Smooth muscle cell (in vitro differentiated cells): ENCODE data around the gene LMO7. TPM values are rescaled to one million over a fixed set of nuclear protein-coding genes. Genes with fewer than 3 reads are reported as not detected.
A peak's percentile ranks its signal among the peaks of the same experiment; 100 is the strongest.

Experiments
- DNase-seq: peaks from one replicate; lab custom pipeline; 2025; ENCODE audit not compliant: unreplicated experiment; lab: John Stamatoyannopoulos, UW
- H2AFZ ChIP-seq: fragments of 200-600 bp; sonication (generic); 2 replicates; pipeline ENCODE4 v1.6.0; 2016; ENCODE audit warnings: antibody characterized with exemption, low read depth, mild to moderate bottlenecking
- H3F3A ChIP-seq: fragments of 200-600 bp; sonication (generic); 2 replicates; pipeline ENCODE4 v1.6.0; 2017; ENCODE audit warnings: antibody characterized with exemption, low read depth
- H3K27ac ChIP-seq: fragments of 200-600 bp; sonication (generic); 2 replicates; pipeline ENCODE4 v1.5.1; 2016; ENCODE audit warnings: low read depth, mild to moderate bottlenecking
- H3K27me3 ChIP-seq: fragments of 200-600 bp; sonication (generic); 2 replicates; pipeline ENCODE4 v1.6.1; 2016; ENCODE audit warnings: low read depth, mild to moderate bottlenecking
- H3K36me3 ChIP-seq: fragments of 200-600 bp; sonication (generic); 2 replicates; pipeline ENCODE4 v1.5.1; 2016; ENCODE audit warnings: low read depth
- H3K4me1 ChIP-seq: fragments of 200-600 bp; sonication (generic); 2 replicates; pipeline ENCODE4 v1.5.1; 2016; ENCODE audit warnings: low read depth
- H3K4me2 ChIP-seq: fragments of 200-600 bp; sonication (generic); 2 replicates; pipeline ENCODE4 v1.6.0; 2016; ENCODE audit warnings: mild to moderate bottlenecking
- H3K4me3 ChIP-seq: fragments of 200-600 bp; sonication (generic); 2 replicates; pipeline ENCODE4 v1.5.1; 2016; ENCODE audit warnings: mild to moderate bottlenecking
- H3K79me2 ChIP-seq: fragments of 200-600 bp; sonication (generic); 2 replicates; pipeline ENCODE4 v1.6.0; 2016; ENCODE audit warnings: low read depth, mild to moderate bottlenecking
- H3K9ac ChIP-seq: fragments of 200-600 bp; sonication (generic); 2 replicates; pipeline ENCODE4 v1.6.0; 2016; ENCODE audit warnings: low read depth
- H3K9me3 ChIP-seq: fragments of 200-600 bp; sonication (generic); replicated peaks from 2 replicates; pipeline ENCODE4 v1.5.1; 2016; ENCODE audit warnings: low read depth
- H4K20me1 ChIP-seq: fragments of 200-600 bp; sonication (generic); 2 replicates; pipeline ENCODE4 v1.6.0; 2016; ENCODE audit warnings: low read depth
- CTCF ChIP-seq: fragments of 200-600 bp; sonication (generic); IDR thresholded peaks from 2 replicates; pipeline ENCODE4 v1.5.1; 2017; ENCODE audit warnings: borderline replicate concordance, mild to moderate bottlenecking, antibody characterized with exemption; ENCODE audit not compliant: insufficient read depth, poor library complexity, severe bottlenecking
- WGBS: methylation state at CpG from one replicate; pipeline ENCODE4 v1.1.7; 2016; ENCODE audit warnings: low lambda C conversion rate; 5-methylcytosine and 5-hydroxymethylcytosine counted together
- polyA plus RNA-seq: library from polyadenylated mRNA; unstranded; fragments of >200 nt; fragmentation: Nextera tagmentation; extraction: Ambion mirVana; gene quantifications from 2 replicates; pipeline ENCODE4 v1.2.1, GENCODE V29; 2016
- total RNA-seq: library from RNA; depleted of rRNA; stranded (reverse); fragments of >200 nt; gene quantifications from 2 replicates; pipeline ENCODE4 v1.2.3, GENCODE V29; 2014

Gene LMO7
- total and polyA plus RNA-seq, 2 experiments from 2014 or later: 157 to 213 TPM

DNA sequence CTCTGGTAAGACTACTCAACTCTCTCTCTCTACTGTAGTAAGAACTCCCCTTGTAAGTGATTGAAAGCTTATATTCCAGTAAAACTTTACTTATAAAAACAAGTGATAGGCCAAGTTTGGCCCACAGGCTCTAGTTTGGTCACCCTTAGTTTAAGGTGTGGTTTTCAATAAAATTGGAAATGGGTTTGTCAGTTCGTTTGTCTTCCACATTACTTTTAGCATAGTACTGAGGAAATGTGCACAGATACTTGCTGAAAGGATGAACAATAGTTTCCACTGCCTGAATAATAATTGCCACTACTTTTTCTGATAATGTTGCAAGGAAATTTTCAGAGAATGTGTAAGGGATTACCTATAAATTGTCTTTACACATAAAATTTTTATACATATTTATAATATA is 54.5 kb downstream of the LMO7 start:
- Histone ChIP-seq H3K4me3 (no peak overlapping the region), H3K79me2 (peaks cover 88% of the 10 kb centered on the region), H3K4me2 (no peak overlapping the region), H2AFZ (no peak overlapping the region), H3K4me1 (peaks cover 6% of the 10 kb centered on the region), H3F3A (peaks cover 23% of the 10 kb centered on the region), H3K36me3 (peaks cover 9% of the 10 kb centered on the region), H3K9me3 (no peaks in the 10 kb centered on the region), H3K9ac (no peak overlapping the region), H4K20me1 (peaks cover 74% of the 10 kb centered on the region), H3K27ac (no peak overlapping the region), H3K27me3 (no peaks in the 10 kb centered on the region)
- WGBS: 73% methylated on average over 1 of the region's 1 CpG
- no peak for TF ChIP-seq CTCF
- DNase-seq: no peak

- Histone ChIP-seq H3F3A (peaks cover 19% of the 10 kb centered on the region), H3K9me3 (no peaks in the 10 kb centered on the region), H3K4me2 (no peak overlapping the region), H2AFZ (no peak overlapping the region), H3K9ac (no peak overlapping the region), H3K27ac (no peak overlapping the region), H3K36me3 (peaks cover 9% of the 10 kb centered on the region), H3K27me3 (no peaks in the 10 kb centered on the region), H3K4me3 (no peak overlapping the region), H3K79me2 (peaks cover 88% of the 10 kb centered on the region), H4K20me1 (peaks cover 80% of the 10 kb centered on the region), H3K4me1 (no peaks in the 10 kb centered on the region)
- 46% methylated on average over 1 of the region's 1 CpG for WGBS
- no peak for TF ChIP-seq CTCF
- no peak for DNase-seq
These were observed 55.1 kb downstream of the LMO7 start for GRCh38 chr13:75691183-75691582.

GRCh38 chr13:75693227-75693626 is 57.1 kb downstream of the LMO7 start:
- Histone ChIP-seq H2AFZ (no peak overlapping the region), H3K79me2 (peaks cover 88% of the 10 kb centered on the region), H3K27ac (peak overlapping the region; percentile 1), H3K4me1 (no peaks in the 10 kb centered on the region), H3K9ac (no peak overlapping the region), H3K4me2 (no peak overlapping the region), H3K36me3 (peaks cover 9% of the 10 kb centered on the region), H3K9me3 (no peaks in the 10 kb centered on the region), H3K27me3 (no peaks in the 10 kb centered on the region), H3K4me3 (no peak overlapping the region), H3F3A (peaks cover 9% of the 10 kb centered on the region), H4K20me1 (peaks cover 94% of the 10 kb centered on the region)
- DNase-seq: no peak
- no peak for TF ChIP-seq CTCF
- 83% methylated on average over 2 of the region's 2 CpGs for WGBS

DNA sequence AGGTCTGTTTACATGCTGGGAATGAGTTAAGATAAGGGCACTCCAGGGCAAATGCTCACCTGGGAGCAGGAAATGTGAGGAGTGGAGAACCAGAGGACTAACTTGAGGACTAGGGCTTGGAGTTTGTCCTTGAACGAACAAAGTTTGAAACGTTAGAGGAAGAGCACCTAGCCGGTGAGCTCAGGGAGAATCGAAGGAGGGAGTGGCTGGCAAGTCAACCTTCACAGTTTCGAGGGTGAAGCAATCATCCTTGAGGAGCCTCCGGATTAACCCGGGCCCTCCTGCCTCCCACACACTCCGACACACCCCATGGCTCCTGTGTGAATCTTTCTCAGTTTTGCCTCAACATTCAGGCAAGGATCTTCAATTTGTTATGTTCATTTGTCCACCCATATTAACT is 58.6 kb downstream of the LMO7 start:
- Histone ChIP-seq H3K27ac (peak overlapping the region; percentile 36), H3K4me1 (no peaks in the 10 kb centered on the region), H3K79me2 (peaks cover 87% of the 10 kb centered on the region)

More for the DNA sequence above, 58.6 kb downstream of the LMO7 start:
- Histone ChIP-seq H2AFZ (no peak overlapping the region), H3K9ac (no peak overlapping the region), H3K4me3 (no peak overlapping the region), H3K4me2 (no peak overlapping the region), H3K36me3 (peaks cover 9% of the 10 kb centered on the region), H3K9me3 (no peaks in the 10 kb centered on the region), H3K27me3 (no peaks in the 10 kb centered on the region), H3F3A (peaks cover 9% of the 10 kb centered on the region), H4K20me1 (peaks cover 91% of the 10 kb centered on the region)
- DNase-seq: no peak
- no peak for TF ChIP-seq CTCF
- 80% methylated on average over 8 of the region's 8 CpGs for WGBS
